Frontal cortex (tissue), 4 donors: ENCODE results near the gene NEK1. TPM values are rescaled to one million over a fixed set of nuclear protein-coding genes. Genes with fewer than 3 reads are reported as not detected.
A peak's percentile ranks its signal among the peaks of the same experiment; 100 is the strongest.

Source experiments
- DNase-seq, 2 donors: peaks; one replicate each; pipeline ENCODE4 v3.0.0; 2012; ENCODE audit warnings: low spot score in 2 of 2
- FAIRE-seq: peaks from 2 replicates; lab custom pipeline; 2012; peaks lifted over from hg19 to GRCh38; lab: Jason Lieb, UNC
- total RNA-seq: library from RNA; depleted of rRNA; stranded (reverse); fragments of >200 nt; gene quantifications from one replicate; pipeline ENCODE4 v1.2.3, GENCODE V29; 2014
- donor health status: control.
- donor health status: control.
- donor health status: control.

NEK1 gene
- total RNA-seq, 1 donor from 2014 or later = 28.1 TPM

- FAIRE-seq (no peak), DNase-seq (no peak)
These were observed 214.6 kb downstream of the NEK1 start for GRCh38 chr4:169397762-169398161.

GRCh38 chr4:169385376-169385775 lies 227.0 kb downstream of the NEK1 start:
- no peak for FAIRE-seq
- no peak for DNase-seq

GRCh38 chr4:169384779-169385178 lies 227.6 kb downstream of the NEK1 start:
- DNase-seq = no peak
- no peak for FAIRE-seq

- FAIRE-seq = no peak
- no peak for DNase-seq
These were observed 228.7 kb downstream of the NEK1 start for GRCh38 chr4:169383724-169384123.

GRCh38 chr4:169379688-169380087 lies 232.7 kb downstream of the NEK1 start:
- FAIRE-seq (no peak), DNase-seq (no peak)

GRCh38 chr4:169377367-169377766 lies 235.0 kb downstream of the NEK1 start:
- no peak for FAIRE-seq
- DNase-seq = no peak

- FAIRE-seq (no peak), DNase-seq (no peak)
These were observed 236.0 kb downstream of the NEK1 start for GRCh38 chr4:169376421-169376820.

GRCh38 chr4:169372791-169373190 lies 239.6 kb downstream of the NEK1 start:
- no peak for DNase-seq
- FAIRE-seq = peak; percentile 90

- FAIRE-seq (no peak), DNase-seq (no peak)
These were observed 242.7 kb downstream of the NEK1 start for GRCh38 chr4:169369634-169370033.

- DNase-seq (no peak), FAIRE-seq (no peak)
These were observed 244.6 kb downstream of the NEK1 start for GRCh38 chr4:169367826-169368225.

GRCh38 chr4:169366821-169367220 lies 245.6 kb downstream of the NEK1 start:
- FAIRE-seq (no peak), DNase-seq (no peak)

- DNase-seq = no peak
- FAIRE-seq = no peak
These were observed 249.8 kb downstream of the NEK1 start for GRCh38 chr4:169362607-169363006.

GRCh38 chr4:169361756-169362155 lies 250.6 kb downstream of the NEK1 start:
- DNase-seq (no peak), FAIRE-seq (no peak)

GRCh38 chr4:169359961-169360360 lies 252.4 kb downstream of the NEK1 start:
- no peak for FAIRE-seq
- no peak for DNase-seq

GRCh38 chr4:169352360-169352759 lies 260.0 kb downstream of the NEK1 start:
- no peak for FAIRE-seq

GRCh38 chr4:169351872-169352271 lies 260.5 kb downstream of the NEK1 start:
- no peak for FAIRE-seq

More at GRCh38 chr4:169352360-169352759, 260.0 kb downstream of the NEK1 start:
- no peak for DNase-seq

GRCh38 chr4:169348541-169348940 lies 263.8 kb downstream of the NEK1 start:
- DNase-seq = peak; percentile 12 to 15
- no peak for FAIRE-seq

More at GRCh38 chr4:169351872-169352271, 260.5 kb downstream of the NEK1 start:
- peak in 1 of 2 donors; percentile 20 for DNase-seq

- no peak for FAIRE-seq
- DNase-seq = no peak
These were observed 265.5 kb downstream of the NEK1 start for GRCh38 chr4:169346840-169347239.

GRCh38 chr4:169345316-169345721 lies 267.1 kb downstream of the NEK1 start:
- DNase-seq = peak in 1 of 2 donors; percentile 5
- no peak for FAIRE-seq
